Heart left ventricle (tissue), 13 donors: ENCODE results near the gene RBPMS2.

Experiments used
- POLR2A ChIP-seq, 2 donors: fragments of 450-650 bp; IDR thresholded peaks; one replicate each; pipeline ENCODE4 v1.6.1; 2017; ENCODE audit warnings: antibody characterized with exemption in 2 of 2, mild to moderate bottlenecking in 2 of 2, moderate library complexity in 2 of 2
- TF ChIP-seq, protein P1 (sequence below), 12 donors: fragments of 200-600 bp; sonication (generic) in 4 of 12; IDR thresholded peaks; one replicate each; pipeline versions ENCODE4 v1.5.0 to v1.8.0; 2018 to 2022; ENCODE audit warnings: antibody characterized with exemption in 12 of 12, mild to moderate bottlenecking in 5 of 12
- donor health status: ischemic (EF 13 %, LVEDD 7.1; RV severe dilation, severe dysfunction).
- donor health status: DM: no; HTN: yes; CAD: no.
- donor health status: DM: no; HTN: no; CAD: no.
- donor health status: ischemic (EF 25% LVEDD 6.9; RV normal size, moderate dysfunction).
- donor health status: ischemic (EF 25% LVEDD 5.7; RV mildly dilated, moderate dysfunction).
- donor health status: ischemic (EF 35%, LVEDD 5.7; RV mildly dilated, moderate dysfunction).
- donor health status: nonischemic (EF 11% LVEDD 7.7; RV severe dilation, severe dysfunction).
- donor health status: DM: yes; HTN: yes; CAD: no.
- donor health status: PGD.
- donor health status: ischemic (EF 29% LVEDD 5.4; RV normal size, mild dysfunction).
- donor health status: nonischemic (EF 23%, LVEDD 6.1; RV moderate dilation, normal function).

DNA sequence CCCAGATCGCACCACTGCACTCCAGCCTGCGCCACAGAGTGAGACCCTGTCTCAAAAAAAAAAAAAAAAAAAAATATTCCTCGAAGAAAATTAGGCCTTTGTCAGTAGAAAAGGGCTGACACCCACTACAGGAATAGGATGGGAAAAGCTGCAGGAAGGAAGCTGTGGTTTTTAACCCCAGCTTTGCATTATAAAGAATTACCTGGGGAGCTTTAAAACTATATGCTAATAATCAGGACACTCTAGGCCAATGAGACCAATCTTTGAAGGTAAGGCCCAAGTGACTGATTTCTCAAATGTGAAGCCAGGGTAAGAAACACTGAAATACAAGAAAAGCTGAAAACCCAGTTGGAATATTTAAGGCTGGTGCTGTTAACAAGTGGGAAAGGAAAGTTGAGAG, 74.3 kb downstream of the RBPMS2 start:
- TF ChIP-seq, protein P1, sequence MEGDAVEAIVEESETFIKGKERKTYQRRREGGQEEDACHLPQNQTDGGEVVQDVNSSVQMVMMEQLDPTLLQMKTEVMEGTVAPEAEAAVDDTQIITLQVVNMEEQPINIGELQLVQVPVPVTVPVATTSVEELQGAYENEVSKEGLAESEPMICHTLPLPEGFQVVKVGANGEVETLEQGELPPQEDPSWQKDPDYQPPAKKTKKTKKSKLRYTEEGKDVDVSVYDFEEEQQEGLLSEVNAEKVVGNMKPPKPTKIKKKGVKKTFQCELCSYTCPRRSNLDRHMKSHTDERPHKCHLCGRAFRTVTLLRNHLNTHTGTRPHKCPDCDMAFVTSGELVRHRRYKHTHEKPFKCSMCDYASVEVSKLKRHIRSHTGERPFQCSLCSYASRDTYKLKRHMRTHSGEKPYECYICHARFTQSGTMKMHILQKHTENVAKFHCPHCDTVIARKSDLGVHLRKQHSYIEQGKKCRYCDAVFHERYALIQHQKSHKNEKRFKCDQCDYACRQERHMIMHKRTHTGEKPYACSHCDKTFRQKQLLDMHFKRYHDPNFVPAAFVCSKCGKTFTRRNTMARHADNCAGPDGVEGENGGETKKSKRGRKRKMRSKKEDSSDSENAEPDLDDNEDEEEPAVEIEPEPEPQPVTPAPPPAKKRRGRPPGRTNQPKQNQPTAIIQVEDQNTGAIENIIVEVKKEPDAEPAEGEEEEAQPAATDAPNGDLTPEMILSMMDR (IDR thresholded peaks at IDR 0.05) = no peak
- TF ChIP-seq POLR2A (IDR thresholded peaks at IDR 0.05) = no peak
